ENCODE data around the gene INS.

GRCh38 chr11:2167141-2168045, 6.4 kb upstream of the INS start:
- TF ChIP-seq CTCF (IDR thresholded peaks at IDR 0.05) (no peak), ZFX (IDR thresholded peaks at IDR 0.05; ENCODE audit: borderline replicate concordance) (no peak)
